ENCODE data around the gene RAP1GAP2.

RAP1GAP2 gene

DNA sequence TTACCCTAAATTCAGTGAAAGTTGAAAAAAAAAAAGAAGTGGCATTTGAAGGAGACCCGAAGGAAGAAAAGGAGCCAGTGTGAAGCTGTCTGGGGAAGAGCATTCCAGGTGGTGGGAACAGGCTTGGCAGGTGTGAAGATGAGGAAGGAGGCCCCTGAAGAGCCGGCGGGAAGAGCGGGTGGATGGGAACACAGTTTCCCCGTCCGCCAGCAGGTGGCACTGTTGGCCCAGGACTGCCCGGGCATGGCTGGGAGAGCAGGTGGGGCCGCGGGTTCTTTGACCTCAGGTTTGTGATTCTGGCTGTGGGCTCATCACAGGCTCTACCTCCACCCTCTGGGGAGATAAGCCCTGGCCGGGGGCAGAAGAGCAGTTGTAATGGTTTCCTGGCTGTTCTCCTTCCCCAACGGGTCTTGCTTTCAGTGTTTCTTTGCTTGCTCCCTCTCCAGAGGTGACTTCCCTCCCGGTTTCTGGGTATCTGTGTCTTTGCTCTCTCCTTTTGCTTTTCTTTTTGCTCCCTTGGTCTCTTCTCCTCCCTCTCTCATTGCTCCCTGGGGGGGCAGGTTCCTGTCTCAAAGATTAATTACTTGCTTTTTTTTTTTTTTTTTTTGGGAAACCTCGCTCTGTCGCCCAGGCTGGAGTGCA lies 32.3 kb downstream of the RAP1GAP2 start:
- no peak overlapping the region for H2AK5ac ChIP-seq (ENCODE audit: low read length)
- WGBS (ENCODE audit: extremely low coverage, insufficient coverage, insufficient read length), result no CpG with 5 or more reads among the region's 14 CpGs
- H2BK12ac ChIP-seq (ENCODE audit: low read length), result no peak overlapping the region
- H4K91ac ChIP-seq (ENCODE audit: low read depth, low read length), result no peak overlapping the region
- H3K4ac ChIP-seq (ENCODE audit: low read depth, low read length), result no peak overlapping the region
- no peak overlapping the region for H3K4me2 ChIP-seq (ENCODE audit: low read length)
- H3K79me2 ChIP-seq (ENCODE audit: control insufficient read depth, insufficient read depth, low read length, poor library complexity), result no peaks in the 10 kb centered on the region
- no peaks in the 10 kb centered on the region for H3K36me3 ChIP-seq (ENCODE audit: control insufficient read depth in 1 of 2, insufficient read depth in 2 of 2, low read length in 2 of 2)
- peak; percentile 67 to 88 for DNase-seq
- H3K4me1 ChIP-seq (ENCODE audit: control insufficient read depth in 1 of 2, insufficient read depth in 2 of 2, low read length in 2 of 2), result no peaks in the 10 kb centered on the region
- H2AFZ ChIP-seq (ENCODE audit: insufficient read depth, low read length, poor library complexity), result peak overlapping the region; percentile 54
- peaks cover 3% of the 10 kb centered on the region for H3K9me3 ChIP-seq (ENCODE audit: insufficient read depth, low read depth, low read length)
- H2BK120ac ChIP-seq (ENCODE audit: insufficient read depth, low read length, poor library complexity), result no peak overlapping the region
- H3K14ac ChIP-seq (ENCODE audit: low read length), result no peak overlapping the region
- no peaks in the 10 kb centered on the region for H3K79me1 ChIP-seq (ENCODE audit: low read length)
- H3K4me3 ChIP-seq (ENCODE audit: low read depth, low read length), result no peak overlapping the region
- H3K27me3 ChIP-seq (ENCODE audit: insufficient read depth, low read length), result no peaks in the 10 kb centered on the region
- no peak overlapping the region for H2BK5ac ChIP-seq (ENCODE audit: low read depth, low read length, poor library complexity)
- H4K12ac ChIP-seq (ENCODE audit: low read depth, low read length), result no peak overlapping the region
- H3K23ac ChIP-seq (ENCODE audit: low read length), result no peak overlapping the region
- H4K8ac ChIP-seq (ENCODE audit: low read depth, low read length), result no peak overlapping the region
- no peak overlapping the region for H3K9ac ChIP-seq (ENCODE audit: low read length)
- H3K18ac ChIP-seq (ENCODE audit: low read length), result no peak overlapping the region
- no peak overlapping the region for H3K27ac ChIP-seq (ENCODE audit: low read depth, low read length)

DNA sequence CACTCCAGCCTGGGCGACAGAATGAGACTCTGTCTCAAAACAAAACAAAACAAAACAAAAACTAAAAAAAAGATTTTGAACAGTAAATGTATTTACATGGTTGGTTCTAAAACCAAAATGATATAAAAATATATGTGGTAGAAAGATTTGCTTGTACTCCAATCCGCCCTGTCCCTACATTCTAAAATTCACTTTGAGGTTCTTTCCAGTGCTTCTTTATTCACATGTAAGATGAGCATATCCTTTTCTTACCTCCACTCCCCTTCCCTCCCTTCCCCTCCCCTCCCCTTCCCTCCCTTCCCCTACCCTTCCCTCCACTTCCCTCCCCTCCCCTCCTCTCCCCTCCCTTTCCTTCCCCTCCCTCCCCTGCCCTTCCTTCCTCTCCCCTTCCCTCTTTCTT lies 34.4 kb downstream of the RAP1GAP2 start:
- no peak overlapping the region for H3K27ac ChIP-seq (ENCODE audit: low read depth, low read length)
- peaks cover 2% of the 10 kb centered on the region for H3K9me3 ChIP-seq (ENCODE audit: insufficient read depth, low read depth, low read length)
- no peak overlapping the region for H2AK5ac ChIP-seq (ENCODE audit: low read length)
- no peaks in the 10 kb centered on the region for H3K79me1 ChIP-seq (ENCODE audit: low read length)
- H2AFZ ChIP-seq (ENCODE audit: insufficient read depth, low read length, poor library complexity), result no peak overlapping the region
- DNase-seq, result no peak
- no peak overlapping the region for H3K4ac ChIP-seq (ENCODE audit: low read depth, low read length)
- no peak overlapping the region for H3K14ac ChIP-seq (ENCODE audit: low read length)
- H3K4me3 ChIP-seq (ENCODE audit: low read depth, low read length), result no peak overlapping the region
- no peak overlapping the region for H4K8ac ChIP-seq (ENCODE audit: low read depth, low read length)
- no peaks in the 10 kb centered on the region for H3K36me3 ChIP-seq (ENCODE audit: control insufficient read depth in 1 of 2, insufficient read depth in 2 of 2, low read length in 2 of 2)
- no peak overlapping the region for H3K23ac ChIP-seq (ENCODE audit: low read length)
- no peak overlapping the region for H4K91ac ChIP-seq (ENCODE audit: low read depth, low read length)
- no CpG with 5 or more reads among the region's 2 CpGs for WGBS (ENCODE audit: extremely low coverage, insufficient coverage, insufficient read length)
- no peak overlapping the region for H3K18ac ChIP-seq (ENCODE audit: low read length)
- H2BK12ac ChIP-seq (ENCODE audit: low read length), result no peak overlapping the region
- no peak overlapping the region for H4K12ac ChIP-seq (ENCODE audit: low read depth, low read length)
- H3K9ac ChIP-seq (ENCODE audit: low read length), result no peak overlapping the region
- H3K4me2 ChIP-seq (ENCODE audit: low read length), result no peak overlapping the region
- H3K79me2 ChIP-seq (ENCODE audit: control insufficient read depth, insufficient read depth, low read length, poor library complexity), result no peaks in the 10 kb centered on the region
- no peak overlapping the region for H2BK5ac ChIP-seq (ENCODE audit: low read depth, low read length, poor library complexity)
- H2BK120ac ChIP-seq (ENCODE audit: insufficient read depth, low read length, poor library complexity), result no peak overlapping the region
- H3K4me1 ChIP-seq (ENCODE audit: control insufficient read depth in 1 of 2, insufficient read depth in 2 of 2, low read length in 2 of 2), result no peaks in the 10 kb centered on the region
- H3K27me3 ChIP-seq (ENCODE audit: insufficient read depth, low read length), result no peaks in the 10 kb centered on the region

DNA sequence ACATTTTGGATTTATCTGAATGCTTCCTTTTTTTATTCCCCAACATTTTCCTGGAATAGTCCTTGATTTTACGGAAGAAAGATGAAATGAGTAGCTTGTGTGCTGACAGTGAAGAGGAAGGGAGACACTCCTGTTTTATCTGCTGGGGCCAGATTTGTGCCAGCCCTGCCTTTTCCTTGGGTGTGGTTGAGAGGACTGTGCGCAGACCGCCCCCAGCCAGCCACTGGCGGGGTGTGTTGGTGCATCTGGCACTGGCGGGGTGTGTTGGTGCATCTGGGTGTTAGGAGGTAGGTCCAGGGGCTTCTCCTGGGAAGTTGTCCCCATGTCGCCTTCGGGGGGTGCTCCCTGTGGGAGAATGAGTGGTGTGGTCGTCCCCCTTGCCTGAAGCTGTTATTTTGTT lies 39.5 kb downstream of the RAP1GAP2 start:
- no peaks in the 10 kb centered on the region for H3K36me3 ChIP-seq (ENCODE audit: control insufficient read depth in 1 of 2, insufficient read depth in 2 of 2, low read length in 2 of 2)
- H3K23ac ChIP-seq (ENCODE audit: low read length), result no peak overlapping the region
- no peaks in the 10 kb centered on the region for H3K4me1 ChIP-seq (ENCODE audit: control insufficient read depth in 1 of 2, insufficient read depth in 2 of 2, low read length in 2 of 2)
- H3K4ac ChIP-seq (ENCODE audit: low read depth, low read length), result no peak overlapping the region
- no peak overlapping the region for H2AK5ac ChIP-seq (ENCODE audit: low read length)
- no peak overlapping the region for H2BK120ac ChIP-seq (ENCODE audit: insufficient read depth, low read length, poor library complexity)
- no peaks in the 10 kb centered on the region for H3K9me3 ChIP-seq (ENCODE audit: insufficient read depth, low read depth, low read length)
- WGBS (ENCODE audit: extremely low coverage, insufficient coverage, insufficient read length), result no CpG with 5 or more reads among the region's 8 CpGs
- no peak overlapping the region for H2AFZ ChIP-seq (ENCODE audit: insufficient read depth, low read length, poor library complexity)
- H4K12ac ChIP-seq (ENCODE audit: low read depth, low read length), result no peak overlapping the region
- DNase-seq, result no peak
- peaks cover 1% of the 10 kb centered on the region for H3K79me1 ChIP-seq (ENCODE audit: low read length)
- no peak overlapping the region for H4K91ac ChIP-seq (ENCODE audit: low read depth, low read length)
- H2BK5ac ChIP-seq (ENCODE audit: low read depth, low read length, poor library complexity), result no peak overlapping the region
- H3K18ac ChIP-seq (ENCODE audit: low read length), result no peak overlapping the region
- H3K27me3 ChIP-seq (ENCODE audit: insufficient read depth, low read length), result no peaks in the 10 kb centered on the region
- H3K4me2 ChIP-seq (ENCODE audit: low read length), result no peak overlapping the region
- H3K14ac ChIP-seq (ENCODE audit: low read length), result no peak overlapping the region
- H2BK12ac ChIP-seq (ENCODE audit: low read length), result no peak overlapping the region
- H3K27ac ChIP-seq (ENCODE audit: low read depth, low read length), result no peak overlapping the region
- H4K8ac ChIP-seq (ENCODE audit: low read depth, low read length), result no peak overlapping the region
- no peaks in the 10 kb centered on the region for H3K79me2 ChIP-seq (ENCODE audit: control insufficient read depth, insufficient read depth, low read length, poor library complexity)
- no peak overlapping the region for H3K4me3 ChIP-seq (ENCODE audit: low read depth, low read length)
- no peak overlapping the region for H3K9ac ChIP-seq (ENCODE audit: low read length)

DNA sequence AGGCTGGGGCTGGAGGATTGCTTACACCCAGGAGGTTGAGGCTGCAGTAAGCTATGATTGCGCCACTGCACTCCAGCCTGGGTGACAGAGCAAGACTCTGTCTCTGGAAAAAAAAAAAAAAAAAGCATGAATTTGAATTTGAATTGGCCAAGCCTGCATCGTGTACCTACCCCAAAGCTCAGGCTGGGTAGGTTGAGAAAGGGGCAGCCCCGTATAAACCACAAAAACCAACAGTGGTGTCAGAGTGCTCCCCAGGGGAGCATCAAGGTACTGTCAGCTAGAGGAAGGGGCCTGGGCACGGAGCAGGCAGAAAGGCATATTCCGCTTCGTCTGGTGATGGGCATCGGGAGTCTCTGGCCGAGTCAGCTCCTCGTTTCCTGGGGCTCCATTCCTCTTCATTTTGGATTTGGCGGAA lies 40.9 kb downstream of the RAP1GAP2 start:
- DNase-seq, result no peak
- H2BK5ac ChIP-seq (ENCODE audit: low read depth, low read length, poor library complexity), result no peak overlapping the region
- H3K4me1 ChIP-seq (ENCODE audit: control insufficient read depth in 1 of 2, insufficient read depth in 2 of 2, low read length in 2 of 2), result peaks cover 4 to 5% of the 10 kb centered on the region in 2 experiments
- H3K4ac ChIP-seq (ENCODE audit: low read depth, low read length), result no peak overlapping the region
- H3K9ac ChIP-seq (ENCODE audit: low read length), result no peak overlapping the region
- H3K14ac ChIP-seq (ENCODE audit: low read length), result no peak overlapping the region
- H4K12ac ChIP-seq (ENCODE audit: low read depth, low read length), result no peak overlapping the region
- no peak overlapping the region for H2BK12ac ChIP-seq (ENCODE audit: low read length)
- H3K23ac ChIP-seq (ENCODE audit: low read length), result no peak overlapping the region
- no peak overlapping the region for H2AFZ ChIP-seq (ENCODE audit: insufficient read depth, low read length, poor library complexity)
- no peak overlapping the region for H4K8ac ChIP-seq (ENCODE audit: low read depth, low read length)
- no peaks in the 10 kb centered on the region for H3K9me3 ChIP-seq (ENCODE audit: insufficient read depth, low read depth, low read length)
- H2BK120ac ChIP-seq (ENCODE audit: insufficient read depth, low read length, poor library complexity), result no peak overlapping the region
- no peaks in the 10 kb centered on the region for H3K79me2 ChIP-seq (ENCODE audit: control insufficient read depth, insufficient read depth, low read length, poor library complexity)
- H3K27me3 ChIP-seq (ENCODE audit: insufficient read depth, low read length), result no peaks in the 10 kb centered on the region
- no peak overlapping the region for H3K27ac ChIP-seq (ENCODE audit: low read depth, low read length)
- H3K79me1 ChIP-seq (ENCODE audit: low read length), result peaks cover 1% of the 10 kb centered on the region
- no peak overlapping the region for H4K91ac ChIP-seq (ENCODE audit: low read depth, low read length)
- WGBS (ENCODE audit: extremely low coverage, insufficient coverage, insufficient read length), result no CpG with 5 or more reads among the region's 10 CpGs
- H3K36me3 ChIP-seq (ENCODE audit: control insufficient read depth in 1 of 2, insufficient read depth in 2 of 2, low read length in 2 of 2), result no peaks in the 10 kb centered on the region
- H2AK5ac ChIP-seq (ENCODE audit: low read length), result no peak overlapping the region
- no peak overlapping the region for H3K4me3 ChIP-seq (ENCODE audit: low read depth, low read length)
- H3K4me2 ChIP-seq (ENCODE audit: low read length), result no peak overlapping the region
- no peak overlapping the region for H3K18ac ChIP-seq (ENCODE audit: low read length)
